Right lobe of liver (tissue), 4 donors: ENCODE data around the gene NUP153.

ENCODE experiments used
- POLR2A ChIP-seq: fragments of 450-650 bp; IDR thresholded peaks from one replicate; pipeline ENCODE4 v1.6.1; 2017; ENCODE audit warnings: antibody characterized with exemption, mild to moderate bottlenecking
- TF ChIP-seq, protein P1 (sequence below), 4 donors: fragments of 200-600 bp in 3 of 4; fragments of 450-650 bp in 1 of 4; IDR thresholded peaks; one replicate each; pipeline versions ENCODE4 v1.5.1 to v1.8.0; 2016 to 2022; ENCODE audit warnings: antibody characterized with exemption in 4 of 4, mild to moderate bottlenecking in 2 of 4
- donor health status: DM: no; HTN: no; CAD: no.
- donor health status: DM: no; HTN: no; CAD: no.
- donor health status: DM: no; HTN: yes; CAD: no.

GRCh38 chr6:17601386-17601703 is 105.4 kb downstream of the NUP153 start:
- TF ChIP-seq, protein P1, sequence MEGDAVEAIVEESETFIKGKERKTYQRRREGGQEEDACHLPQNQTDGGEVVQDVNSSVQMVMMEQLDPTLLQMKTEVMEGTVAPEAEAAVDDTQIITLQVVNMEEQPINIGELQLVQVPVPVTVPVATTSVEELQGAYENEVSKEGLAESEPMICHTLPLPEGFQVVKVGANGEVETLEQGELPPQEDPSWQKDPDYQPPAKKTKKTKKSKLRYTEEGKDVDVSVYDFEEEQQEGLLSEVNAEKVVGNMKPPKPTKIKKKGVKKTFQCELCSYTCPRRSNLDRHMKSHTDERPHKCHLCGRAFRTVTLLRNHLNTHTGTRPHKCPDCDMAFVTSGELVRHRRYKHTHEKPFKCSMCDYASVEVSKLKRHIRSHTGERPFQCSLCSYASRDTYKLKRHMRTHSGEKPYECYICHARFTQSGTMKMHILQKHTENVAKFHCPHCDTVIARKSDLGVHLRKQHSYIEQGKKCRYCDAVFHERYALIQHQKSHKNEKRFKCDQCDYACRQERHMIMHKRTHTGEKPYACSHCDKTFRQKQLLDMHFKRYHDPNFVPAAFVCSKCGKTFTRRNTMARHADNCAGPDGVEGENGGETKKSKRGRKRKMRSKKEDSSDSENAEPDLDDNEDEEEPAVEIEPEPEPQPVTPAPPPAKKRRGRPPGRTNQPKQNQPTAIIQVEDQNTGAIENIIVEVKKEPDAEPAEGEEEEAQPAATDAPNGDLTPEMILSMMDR (IDR thresholded peaks at IDR 0.05): no peak
- TF ChIP-seq POLR2A: peak; percentile 20
